Measurements from ENCODE around the gene LPP.

GRCh38 chr3:188404124-188404523 lies 250.2 kb downstream of the LPP start:
- TF ChIP-seq GATA2 (IDR thresholded peaks at IDR 0.05; ENCODE audit: low read depth, low read length) (no peak), GATA3 (IDR thresholded peaks at IDR 0.05; ENCODE audit: low read depth, low read length) (no peak)

All from SH-SY5Y (cell line).